Measurements from ENCODE around the gene TOR2A. TPM values are rescaled to one million over a fixed set of nuclear protein-coding genes. Genes with fewer than 3 reads are reported as not detected.

Gene TOR2A
- total RNA-seq, 3 donors from 2014 or later = 9.5 to 16.7 (median 9.6) TPM

- no peak overlapping the region for H3K27ac ChIP-seq
- intact Hi-C loops (cut with DNase I; ENCODE audit: low total_unique reads) = no loop called here
- H3K4me1 ChIP-seq = no peaks in the 10 kb centered on the region
- H3K36me3 ChIP-seq = no peaks in the 10 kb centered on the region
- DNase-seq (ENCODE audit: low spot score in 2 of 2) = no peak
- H3K27me3 ChIP-seq = peaks cover 0 to 10% of the 10 kb centered on the region in 2 donors
- H3K9me3 ChIP-seq = no peaks in the 10 kb centered on the region
- TF ChIP-seq CTCF (IDR thresholded peaks at IDR 0.05) (no peak), POLR2A (IDR thresholded peaks at IDR 0.05) (no peak)
- H3K4me3 ChIP-seq = no peak overlapping the region
Observed at GRCh38 chr9:127749090-127749787, 14.1 kb upstream of the TOR2A start.

DNA sequence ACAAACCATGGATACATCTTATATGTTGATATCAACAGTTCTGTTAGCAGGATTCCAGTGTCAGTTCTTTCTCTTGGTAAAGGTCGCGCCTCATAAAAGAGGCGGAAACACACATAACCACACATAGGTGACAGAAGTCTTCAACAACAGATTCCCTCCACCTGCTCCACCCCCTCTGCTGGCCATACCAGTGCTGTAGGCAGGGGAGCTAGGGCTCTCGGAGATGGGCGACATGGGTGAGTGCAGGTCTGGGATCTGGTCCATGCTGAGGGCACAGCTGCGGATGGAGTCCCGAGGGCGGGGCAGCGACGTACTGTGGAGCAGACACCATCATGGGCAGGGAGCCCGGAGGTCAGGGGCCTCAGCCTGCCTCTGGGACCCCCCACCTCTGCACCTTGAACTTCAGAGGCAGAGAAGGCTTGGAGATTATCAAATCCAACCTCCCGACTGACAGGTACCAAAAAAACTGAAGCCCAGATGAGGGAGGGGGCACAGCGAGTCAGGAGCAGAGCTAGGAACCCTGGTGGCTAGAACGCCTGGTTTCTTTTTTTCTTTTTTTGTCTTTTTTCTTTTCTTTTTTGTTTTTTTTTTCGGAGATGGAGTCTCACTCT is 12.0 kb upstream of the TOR2A start:
- no peaks in the 10 kb centered on the region for H3K9me3 ChIP-seq
- no peaks in the 10 kb centered on the region for H3K4me1 ChIP-seq
- TF ChIP-seq POLR2A (IDR thresholded peaks at IDR 0.05) (no peak), CTCF (IDR thresholded peaks at IDR 0.05) (no peak), POLR2AphosphoS5 (IDR thresholded peaks at IDR 0.05) (no peak)
- H3K27ac ChIP-seq = no peak overlapping the region
- H3K27me3 ChIP-seq = no peaks in the 10 kb centered on the region
- H3K4me3 ChIP-seq = no peak overlapping the region
- intact Hi-C loops (cut with DNase I; ENCODE audit: low total_unique reads) = no loop called here
- no peak for DNase-seq (ENCODE audit: low spot score in 2 of 2)
- no peaks in the 10 kb centered on the region for H3K36me3 ChIP-seq

DNA sequence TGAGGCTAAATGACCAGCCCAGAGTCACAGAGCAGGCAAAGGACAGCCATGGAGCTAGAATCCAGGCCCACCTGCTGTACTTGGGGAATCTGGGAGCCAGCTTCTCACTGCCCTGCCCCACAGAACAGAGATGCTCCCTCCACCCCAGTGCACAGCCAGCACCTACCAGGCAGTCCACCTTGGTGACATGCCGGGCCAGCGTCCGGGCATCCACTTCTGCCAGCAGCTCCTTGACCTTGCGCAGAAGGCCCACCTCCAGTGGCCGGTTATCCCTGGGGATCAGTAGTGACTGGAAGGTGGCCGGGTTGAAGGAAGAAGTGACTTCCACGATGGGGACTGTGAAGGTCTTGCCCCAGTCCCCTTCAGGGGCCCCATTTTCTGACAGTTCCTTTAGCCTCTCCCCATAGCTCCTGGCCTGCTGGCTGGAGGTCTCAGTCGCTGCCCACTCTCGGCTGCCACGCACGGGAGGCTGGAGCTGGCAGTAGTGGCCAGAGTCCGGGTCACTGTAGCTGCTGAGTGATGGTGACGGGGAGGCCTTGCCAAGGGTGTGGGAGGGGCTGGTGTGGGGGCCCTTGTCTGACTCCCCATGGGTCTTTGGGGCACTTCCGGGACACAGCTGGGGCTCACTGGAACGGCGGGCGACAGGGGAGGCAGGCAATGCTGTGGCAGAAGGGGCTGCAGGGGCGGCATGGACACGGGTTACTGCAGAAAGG is 9.5 kb upstream of the TOR2A start:
- Histone ChIP-seq H3K4me3 (no peak overlapping the region), H3K27ac (peak overlapping the region in 1 of 2 donors; percentile 55), H3K9me3 (no peaks in the 10 kb centered on the region), H3K4me1 (peaks cover 0 to 6% of the 10 kb centered on the region in 2 donors), H3K27me3 (no peaks in the 10 kb centered on the region), H3K36me3 (no peaks in the 10 kb centered on the region)
- DNase-seq (ENCODE audit: low spot score in 2 of 2) = no peak
- TF ChIP-seq POLR2AphosphoS5 (IDR thresholded peaks at IDR 0.05) = no peak
- intact Hi-C loops (cut with DNase I; ENCODE audit: low total_unique reads) = no loop called here

DNA sequence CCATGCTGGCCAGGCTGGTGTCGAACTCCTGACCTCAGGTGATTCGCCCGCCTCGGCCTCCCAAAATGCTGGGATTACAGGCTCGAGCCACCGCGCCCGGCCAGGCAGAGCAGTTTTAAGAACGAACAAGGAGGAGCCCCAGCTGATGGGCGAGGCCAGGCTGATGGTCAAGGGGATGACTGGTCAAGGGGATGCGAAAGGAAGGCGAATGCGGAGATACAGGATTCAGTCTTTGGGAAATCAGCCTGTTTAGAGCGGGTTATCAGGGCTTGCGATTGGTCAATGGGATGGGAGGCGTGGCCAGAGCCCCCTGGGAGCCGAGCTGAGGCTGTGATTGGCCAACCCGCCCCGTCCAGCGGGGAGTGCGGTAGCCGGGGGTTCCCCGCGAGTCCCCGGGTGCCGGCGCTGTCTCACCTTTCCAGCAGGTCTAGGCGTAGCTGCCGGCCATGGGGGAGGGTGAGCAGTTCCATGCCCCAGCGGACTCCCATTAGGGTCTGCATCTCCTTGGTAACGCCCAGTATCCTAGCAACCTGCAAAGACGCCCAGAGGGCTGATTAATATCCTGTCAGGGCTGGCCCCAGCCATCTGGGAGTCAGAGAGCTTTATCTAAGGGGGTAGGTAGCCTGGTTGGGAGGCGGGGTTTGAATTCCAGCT is 7.5 kb upstream of the TOR2A start:
- peak overlapping the region in 1 of 3 donors; percentile 21 for H3K4me3 ChIP-seq
- TF ChIP-seq POLR2AphosphoS5 (IDR thresholded peaks at IDR 0.05) (no peak), POLR2A (IDR thresholded peaks at IDR 0.05) (no peak), CTCF (IDR thresholded peaks at IDR 0.05) (no peak)
- intact Hi-C loops (cut with DNase I; ENCODE audit: low total_unique reads) = no loop called here
- no peaks in the 10 kb centered on the region for H3K36me3 ChIP-seq
- H3K27ac ChIP-seq = peak overlapping the region in 1 of 2 donors; percentile 91
- no peak for DNase-seq (ENCODE audit: low spot score in 2 of 2)
- H3K4me1 ChIP-seq = peaks cover 0 to 6% of the 10 kb centered on the region in 2 donors
- no peaks in the 10 kb centered on the region for H3K9me3 ChIP-seq
- H3K27me3 ChIP-seq = no peaks in the 10 kb centered on the region

GRCh38 chr9:127741831-127742434 is 6.8 kb upstream of the TOR2A start:
- TF ChIP-seq POLR2A (IDR thresholded peaks at IDR 0.05) (no peak), POLR2AphosphoS5 (IDR thresholded peaks at IDR 0.05) (no peak)
- DNase-seq (ENCODE audit: low spot score in 2 of 2) = no peak
- Histone ChIP-seq H3K36me3 (no peaks in the 10 kb centered on the region), H3K27ac (peak overlapping the region; percentile 13 to 91), H3K9me3 (no peaks in the 10 kb centered on the region), H3K4me1 (peaks cover 0 to 6% of the 10 kb centered on the region in 2 donors), H3K4me3 (peak overlapping the region in 1 of 3 donors; percentile 21), H3K27me3 (no peaks in the 10 kb centered on the region)
- intact Hi-C loops (cut with DNase I; ENCODE audit: low total_unique reads) = no loop called here

Measured in breast epithelium (tissue), 4 donors.